Activated CD8-positive, alpha-beta memory T cell treated with anti-CD3 and anti-CD28 coated beads, Interleukin-2, amount 50 U/mL, for 48 hours (primary cell): ENCODE data around the gene DENND2D.
A peak's percentile ranks its signal among the peaks of the same experiment; 100 is the strongest.
"Not testable (repeated sequence)": the region's sequence is repeated elsewhere in the genome, so short reads cannot be mapped to it uniquely, and the experiment has no call there.

Source experiments
- DNase-seq: peaks from one replicate; pipeline ENCODE4 v3.0.0-alpha.2; 2020

The DENND2D gene

DNA sequence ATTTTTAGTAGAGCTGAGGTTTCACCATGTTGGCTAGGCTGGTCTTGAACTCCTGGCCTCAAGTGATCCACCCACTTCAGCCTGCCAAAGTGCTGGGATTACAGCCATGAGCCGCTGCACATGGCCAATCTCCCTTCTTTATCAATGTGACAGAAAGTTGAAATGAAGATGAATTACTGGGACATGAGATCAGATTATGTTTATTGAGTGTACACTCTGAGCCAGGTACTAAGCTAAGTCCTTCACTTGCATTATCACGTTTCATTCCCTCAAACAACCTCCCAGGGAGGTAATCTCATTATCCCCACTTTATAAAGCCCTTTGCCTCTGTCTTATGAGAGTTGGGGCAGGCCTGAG is 20.8 kb upstream of the DENND2D start:
- DNase-seq: no peak

GRCh38 chr1:111220302-111220890 is 19.9 kb upstream of the DENND2D start:
- no peak for DNase-seq

DNA sequence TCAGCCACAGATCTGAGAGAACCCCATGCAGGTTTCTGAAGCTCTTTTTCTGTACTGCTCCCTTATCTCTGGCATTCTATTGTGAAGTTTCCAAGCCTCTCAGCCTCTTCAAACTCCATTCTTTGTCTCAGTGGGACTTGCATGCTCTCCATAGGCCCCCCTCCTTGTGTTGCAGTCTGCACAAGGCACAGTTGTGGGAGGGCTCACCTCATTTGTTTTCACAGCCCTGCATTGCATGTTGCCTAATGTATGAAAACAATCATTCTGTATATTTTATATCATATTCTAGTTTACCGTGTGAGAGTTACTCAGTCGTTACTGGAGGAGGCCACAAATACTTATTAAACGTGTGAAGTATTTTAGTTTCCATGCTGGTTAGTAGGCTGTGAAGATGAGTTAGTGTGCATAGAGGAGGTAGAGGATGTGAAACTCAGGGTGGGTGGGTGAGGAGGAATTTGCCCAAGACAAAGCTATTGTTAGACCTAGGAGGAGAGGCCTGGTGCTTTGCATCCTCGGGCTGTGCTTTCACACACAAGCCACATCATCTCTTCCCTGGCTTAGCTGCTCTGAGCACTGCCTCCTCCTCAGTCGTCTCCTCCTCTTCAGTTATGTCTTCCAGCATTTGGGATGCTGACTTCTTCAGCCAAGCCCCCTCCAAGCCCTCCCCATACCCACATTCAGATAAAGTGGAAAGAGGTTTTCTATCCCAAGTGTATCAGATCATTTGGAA is 19.3 kb upstream of the DENND2D start:
- peak; percentile 67 for DNase-seq

DNA sequence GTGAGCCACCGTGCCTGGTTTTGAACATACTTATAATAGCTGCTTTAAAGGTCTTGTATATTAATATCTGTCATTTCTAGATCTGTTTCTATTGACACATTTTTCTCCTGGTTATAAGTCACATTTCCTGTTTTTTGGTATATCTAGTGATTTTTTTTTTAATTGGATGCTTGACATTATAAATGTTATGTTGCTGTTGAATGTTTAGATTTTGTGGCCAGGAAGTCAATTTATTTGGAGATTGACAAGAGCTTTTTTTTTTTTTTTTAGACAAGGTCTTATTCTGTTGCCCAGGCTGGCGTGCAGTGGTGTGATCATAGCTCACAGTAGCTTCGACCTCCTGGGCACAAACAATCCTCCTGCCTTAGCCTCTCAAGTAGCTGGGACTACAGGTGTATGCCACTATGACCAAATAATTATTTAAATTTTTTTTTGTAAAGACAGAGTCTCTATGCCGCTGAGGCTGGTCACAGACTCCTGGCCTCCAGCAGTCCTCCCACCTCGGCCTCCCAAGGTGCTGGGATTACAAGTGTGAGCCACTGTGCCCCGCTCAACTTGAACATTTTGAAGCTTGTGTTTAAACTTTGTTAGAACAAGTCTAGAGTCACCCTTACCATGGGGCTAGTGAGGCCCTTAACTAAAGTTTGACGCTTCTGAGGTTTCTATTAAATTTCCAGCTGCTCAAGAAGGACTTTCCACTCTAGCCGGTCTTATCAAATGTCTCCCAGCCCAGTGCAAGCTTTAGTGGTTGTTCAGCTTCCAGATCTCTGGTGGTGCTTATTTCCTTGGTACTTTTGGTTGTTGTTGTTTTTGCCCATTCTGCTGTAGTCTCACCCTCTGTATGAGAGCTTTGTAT is 18.5 kb upstream of the DENND2D start:
- no peak for DNase-seq

GRCh38 chr1:111217183-111217910 is 16.9 kb upstream of the DENND2D start:
- no peak for DNase-seq

DNA sequence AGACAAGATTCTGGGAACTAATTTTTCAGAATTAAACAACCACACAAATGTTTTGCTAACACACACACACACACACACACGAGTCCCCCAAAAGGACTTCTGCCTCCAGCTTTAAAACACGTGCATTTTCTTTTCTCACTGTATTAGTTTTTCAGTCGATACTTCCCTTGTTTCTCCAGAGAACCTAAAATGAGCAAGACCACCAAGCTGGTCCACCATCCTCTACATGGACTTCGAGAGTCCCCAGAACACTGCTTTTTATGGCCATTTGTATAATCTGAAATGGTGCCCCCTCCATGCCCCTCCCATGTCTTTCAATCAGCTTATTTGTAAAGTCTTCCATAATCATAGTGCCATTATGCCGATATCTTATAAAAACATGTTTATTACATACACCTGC is 16.3 kb upstream of the DENND2D start:
- DNase-seq: no peak

- not testable (repeated sequence) for DNase-seq
These were observed 14.8 kb upstream of the DENND2D start for GRCh38 chr1:111215285-111215684.

DNA sequence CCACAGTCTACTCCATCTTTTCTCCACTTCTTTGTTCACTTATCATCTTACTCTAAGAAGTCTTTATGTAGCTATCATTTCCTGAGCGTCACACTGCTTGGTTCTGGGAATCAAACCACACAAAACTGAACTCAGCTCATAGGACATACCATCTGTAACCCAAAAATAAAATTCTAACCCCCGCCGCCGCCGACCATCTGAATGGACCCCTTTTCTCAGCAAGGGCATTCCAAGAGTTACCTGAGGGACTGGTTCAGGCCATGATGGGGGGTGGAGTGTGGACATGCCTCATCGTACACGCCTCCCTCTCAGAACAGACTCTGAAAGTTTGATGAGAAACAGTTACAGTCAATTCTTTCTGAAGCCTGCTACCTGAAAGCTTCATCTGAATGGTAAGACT is 14.4 kb upstream of the DENND2D start:
- DNase-seq: peak; percentile 77

DNA sequence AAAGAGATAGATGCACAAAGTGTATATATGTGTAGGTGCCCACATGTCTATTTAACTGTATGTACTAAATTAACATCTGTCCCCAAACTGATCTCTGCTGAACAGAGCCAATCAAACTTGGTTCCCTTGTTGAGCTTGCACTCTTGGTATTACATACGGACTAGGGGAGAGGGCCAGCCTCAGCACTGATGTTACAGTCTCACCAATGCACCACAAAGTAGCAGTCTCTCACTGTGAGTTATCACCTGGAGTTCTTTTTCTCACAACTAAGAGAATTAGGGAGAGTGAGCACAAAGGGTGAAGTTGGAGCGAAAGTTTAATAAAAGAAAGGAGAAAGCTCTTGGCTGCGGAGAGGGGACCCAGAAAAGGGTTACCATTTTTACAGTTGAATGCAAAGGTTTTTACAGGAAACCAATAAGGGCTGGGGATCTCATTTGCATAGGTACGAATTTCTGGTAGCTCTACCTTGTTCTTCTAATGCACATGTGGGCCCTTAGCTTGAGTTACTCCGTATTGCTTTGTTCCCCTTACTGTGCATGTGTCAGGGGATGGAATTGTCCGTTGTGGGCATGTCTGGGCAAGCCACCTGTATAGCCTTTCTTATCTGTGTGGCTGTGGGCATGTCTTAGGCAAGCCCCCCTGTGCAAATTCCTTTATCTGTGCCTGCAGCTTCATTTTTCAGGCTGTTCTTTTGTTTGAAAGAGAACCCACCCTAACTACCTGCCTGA is 13.8 kb upstream of the DENND2D start:
- no peak for DNase-seq

DNA sequence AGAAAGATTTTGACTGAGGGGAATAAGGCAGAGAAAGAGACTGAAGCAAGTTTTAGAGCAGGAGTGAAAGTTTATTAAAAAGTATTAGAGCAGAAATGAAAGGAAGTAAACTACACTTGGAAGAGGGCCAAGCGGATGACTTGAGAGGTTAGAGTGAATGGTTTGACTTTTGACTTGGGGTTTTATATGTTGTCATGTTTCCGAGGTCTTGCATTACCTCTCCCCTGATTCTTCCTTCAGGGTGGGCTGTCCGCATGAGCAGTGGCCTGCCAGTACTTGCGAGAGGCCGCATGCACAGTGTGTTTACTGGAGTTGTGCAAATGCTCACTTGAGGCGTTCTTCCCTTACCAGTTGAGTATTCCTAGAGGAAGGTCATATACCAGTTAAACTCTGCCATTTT is 13.0 kb upstream of the DENND2D start:
- DNase-seq: no peak

GRCh38 chr1:111212634-111213335 is 12.3 kb upstream of the DENND2D start:
- DNase-seq: no peak

GRCh38 chr1:111211921-111212320 is 11.5 kb upstream of the DENND2D start:
- DNase-seq: no peak

DNA sequence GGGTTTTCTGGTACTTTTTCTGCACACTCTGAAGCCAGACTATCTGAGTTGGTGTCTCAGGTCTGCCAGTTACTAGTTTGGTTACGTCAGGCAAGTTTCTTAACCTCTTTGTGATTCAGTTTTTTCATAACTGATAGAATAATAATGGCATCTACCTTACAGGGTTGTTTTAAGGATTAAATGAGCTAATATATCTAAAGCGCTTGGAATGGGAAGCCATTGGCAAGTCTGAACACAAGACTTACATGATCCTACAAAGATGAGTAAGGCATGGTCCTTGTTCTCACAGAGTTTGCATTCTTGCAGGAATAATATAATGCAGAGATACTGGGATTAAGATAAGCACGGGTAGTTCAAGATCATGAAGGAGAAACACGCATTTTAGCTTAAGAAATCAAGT is 9.2 kb upstream of the DENND2D start:
- no peak for DNase-seq

DNA sequence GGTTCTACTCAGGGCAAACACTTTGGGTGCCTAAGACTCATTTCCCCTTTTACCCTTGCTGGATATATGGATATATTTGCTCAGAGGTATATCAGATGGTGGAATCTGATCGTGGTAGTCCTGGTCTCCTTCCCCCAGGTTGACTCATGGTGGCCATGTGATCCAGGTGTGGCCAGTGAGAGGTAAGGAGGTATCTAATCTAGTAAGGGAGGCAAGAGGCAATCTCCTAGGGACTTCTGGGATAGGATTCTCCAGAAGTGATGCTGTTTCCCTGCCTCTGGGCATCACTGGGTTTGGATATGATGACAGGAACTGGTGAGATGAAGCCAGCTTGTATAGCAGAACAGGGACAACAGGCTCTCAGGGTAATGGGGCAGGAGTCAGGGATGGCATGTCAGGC is 8.5 kb upstream of the DENND2D start:
- DNase-seq: no peak

DNA sequence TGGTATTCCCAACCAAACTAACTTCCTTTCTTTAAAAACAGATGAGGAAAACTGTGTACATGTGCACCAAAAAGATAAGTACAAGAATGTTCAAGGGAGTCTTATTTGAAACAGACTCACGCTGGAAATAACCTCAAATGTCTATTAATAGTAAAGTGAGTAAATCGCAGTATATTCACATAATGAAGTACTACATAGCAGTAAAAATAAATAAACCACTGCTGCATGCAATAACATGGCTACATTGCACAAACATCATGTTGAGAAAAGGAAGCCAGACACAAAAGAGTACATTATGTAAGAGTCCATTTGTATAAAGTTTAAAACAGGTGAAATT is 5.2 kb upstream of the DENND2D start:
- DNase-seq: no peak

- no peak for DNase-seq
These were observed 4.7 kb upstream of the DENND2D start for GRCh38 chr1:111204983-111205713.

DNA sequence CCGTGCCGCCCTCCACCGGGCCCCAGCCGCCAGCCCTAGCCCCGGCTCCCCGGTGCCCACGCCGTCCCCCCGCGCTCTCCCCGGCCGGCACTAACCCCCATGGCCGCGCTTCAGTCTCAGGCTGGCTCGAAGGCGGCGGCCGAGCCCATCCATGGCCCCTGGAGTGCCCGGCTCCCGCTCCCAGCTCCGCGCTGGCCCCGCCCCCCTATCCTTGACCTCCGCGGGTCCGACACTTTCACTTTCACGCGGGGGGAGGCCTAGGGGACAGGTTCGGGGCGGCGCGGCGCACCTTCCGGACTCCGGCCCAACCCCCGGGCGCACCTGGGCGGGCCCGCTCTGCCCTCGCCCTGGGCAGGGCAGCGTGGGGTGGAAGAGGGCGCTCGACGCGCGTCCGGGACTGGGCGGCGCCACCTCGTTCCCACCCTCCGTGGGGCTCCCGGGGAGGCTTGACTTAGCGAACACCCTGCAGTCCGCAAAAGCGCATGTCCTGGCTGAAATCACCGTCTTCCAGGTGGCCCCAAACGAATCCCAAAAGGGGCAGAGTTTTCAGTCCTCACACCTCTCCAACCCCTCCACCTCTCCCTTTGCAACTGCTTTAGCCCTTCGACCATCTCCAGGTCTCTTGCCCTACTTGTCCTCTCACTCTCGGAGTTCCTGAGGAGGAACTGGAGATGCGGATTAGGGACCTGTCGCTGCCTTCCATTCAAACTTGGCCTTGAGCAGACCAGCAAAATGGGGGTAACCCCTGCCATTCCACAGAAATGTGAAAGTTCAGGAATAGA is 3.9 kb upstream of the DENND2D start:
- DNase-seq: peak; percentile 82

- DNase-seq: peak; percentile 90
These were observed 3.3 kb upstream of the DENND2D start for GRCh38 chr1:111203681-111204200.

DNA sequence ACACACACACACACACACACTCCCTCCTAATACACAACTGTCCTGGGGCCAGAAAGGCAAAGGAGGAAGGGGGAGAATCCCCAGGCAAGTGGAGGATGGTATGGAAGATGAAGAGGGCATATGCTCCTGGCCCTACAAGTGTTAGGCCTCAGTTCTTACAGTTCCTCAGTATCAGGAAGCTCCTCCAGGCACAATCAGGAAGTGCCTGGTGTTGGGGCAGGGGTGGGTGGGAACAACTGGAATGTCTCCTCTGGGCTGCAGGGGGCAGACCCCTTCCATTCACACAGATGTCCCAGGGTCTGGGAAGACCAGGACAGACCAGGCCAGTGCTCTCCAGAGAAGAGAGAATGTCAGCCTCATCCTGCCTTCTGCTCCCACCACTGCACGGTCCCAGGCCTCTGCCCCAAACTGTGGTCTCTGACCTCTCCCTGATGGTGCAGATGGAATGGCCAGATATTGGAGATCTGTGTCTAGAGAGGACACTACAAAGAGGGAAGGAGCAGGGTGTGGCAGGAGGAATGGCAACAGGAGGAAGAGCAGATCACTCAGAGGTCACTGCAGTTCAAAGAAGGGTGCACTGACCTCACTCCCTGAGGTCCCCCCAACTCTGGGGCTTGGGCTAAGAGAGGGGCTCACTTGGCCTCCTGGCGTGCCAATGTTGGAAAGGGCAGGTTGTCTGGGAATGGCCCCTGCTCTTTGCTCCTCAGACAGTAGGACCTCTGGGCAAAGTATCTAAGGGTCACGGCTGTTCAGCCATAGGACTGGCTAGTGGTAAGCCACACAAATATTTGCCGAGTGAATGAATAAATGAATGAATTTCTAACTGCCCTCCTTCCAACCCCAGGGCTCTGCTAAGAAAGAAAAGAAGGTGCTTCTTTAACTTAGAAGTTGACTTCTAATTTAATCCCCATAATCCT is 2.5 kb upstream of the DENND2D start:
- DNase-seq: no peak
